A673 (cell line): ENCODE data around the gene TEDDM1. TPM values are rescaled to one million over a fixed set of nuclear protein-coding genes. Genes with fewer than 3 reads are reported as not detected.

Experiments used
- BruUV-seq: library from RNA; stranded (reverse); fragments of 400-500 nt; replicated peaks from 2 replicates; lab custom pipeline; 2021; lab: Mats Ljungman, UMichigan
- CTCF ChIA-PET: fragments of 300-600 bp; sonication (Branson Sonifier 250); formaldehyde crosslinking; loops from one replicate; lab custom pipeline; 2022; ENCODE audit warnings: antibody characterized with exemption; lab: Charles Lee
- POLR2A ChIA-PET: fragments of 300-600 bp; sonication (Branson Sonifier 250); formaldehyde crosslinking; loops from one replicate; lab custom pipeline; 2022; ENCODE audit warnings: antibody characterized with exemption; ENCODE audit not compliant: low non-redundant PET; lab: Charles Lee
- DNase-seq: peaks from one replicate; pipeline ENCODE4 v3.0.0-alpha.2; 2015; ENCODE audit warnings: low spot score
- H3K27ac ChIP-seq: fragments of 200-600 bp; sonication (generic); 2 replicates; pipeline ENCODE4 v1.5.1; 2016; ENCODE audit warnings: mixed run types, low read depth, mild to moderate bottlenecking, mixed read lengths, antibody characterized with exemption, low read length; ENCODE audit not compliant: poor library complexity, severe bottlenecking
- H3K27me3 ChIP-seq: fragments of 200-600 bp; sonication (generic); replicated peaks from 2 replicates; pipeline ENCODE4 v1.6.1; 2017; ENCODE audit warnings: mixed run types, low read depth, mild to moderate bottlenecking, mixed read lengths, antibody characterized with exemption, low read length; ENCODE audit not compliant: insufficient read depth, poor library complexity
- H3K36me3 ChIP-seq: fragments of 200-600 bp; sonication (generic); 2 replicates; pipeline ENCODE4 v1.6.1; 2016; ENCODE audit warnings: mixed run types, mild to moderate bottlenecking, mixed read lengths, antibody characterized with exemption, low read length; ENCODE audit not compliant: insufficient read depth, poor library complexity, severe bottlenecking
- H3K4me1 ChIP-seq: fragments of 200-600 bp; sonication (generic); 2 replicates; pipeline ENCODE4 v1.6.1; 2017; ENCODE audit warnings: mixed run types, mild to moderate bottlenecking, mixed read lengths, antibody characterized with exemption, low read length; ENCODE audit not compliant: insufficient read depth, poor library complexity, severe bottlenecking
- H3K4me3 ChIP-seq: fragments of 200-600 bp; sonication (generic); 2 replicates; pipeline ENCODE4 v1.5.1; 2016; ENCODE audit warnings: low read depth, mixed run types, mild to moderate bottlenecking, mixed read lengths, low read length; ENCODE audit not compliant: poor library complexity, severe bottlenecking
- H3K9me3 ChIP-seq: fragments of 200-600 bp; sonication (generic); 2 replicates; pipeline ENCODE4 v1.6.1; 2016; ENCODE audit warnings: mixed run types, low read depth, mild to moderate bottlenecking, mixed read lengths, antibody characterized with exemption, low read length; ENCODE audit not compliant: poor library complexity, severe bottlenecking
- CTCF ChIP-seq: fragments of 300-800, 200-600 bp; sonication (generic); conservative IDR thresholded peaks from 2 replicates; pipeline ENCODE4 v1.5.1; 2017; ENCODE audit warnings: low read depth, mild to moderate bottlenecking, antibody characterized with exemption, low read length, moderate library complexity, mixed read lengths
- EZH2 ChIP-seq: fragments of 200-600 bp; sonication (generic); IDR thresholded peaks from 2 replicates; pipeline ENCODE4 v1.6.1; 2017; ENCODE audit warnings: borderline replicate concordance, low read depth, mild to moderate bottlenecking, mixed read lengths, antibody characterized with exemption, low read length; ENCODE audit not compliant: poor library complexity, severe bottlenecking
- intact Hi-C: fragments of 100-400 bp; cut with micrococcal nuclease; formaldehyde crosslinking; loops from one replicate; pipeline ENCODE4 v1.10.0; 2022; ENCODE audit not compliant: unreplicated experiment
- total RNA-seq: library from RNA; stranded (reverse); gene quantifications from 2 replicates; pipeline ENCODE4 v1.2.3, GENCODE V29; 2021

The TEDDM1 gene
- total RNA-seq, 1 experiment from 2014 or later, result not detected

DNA sequence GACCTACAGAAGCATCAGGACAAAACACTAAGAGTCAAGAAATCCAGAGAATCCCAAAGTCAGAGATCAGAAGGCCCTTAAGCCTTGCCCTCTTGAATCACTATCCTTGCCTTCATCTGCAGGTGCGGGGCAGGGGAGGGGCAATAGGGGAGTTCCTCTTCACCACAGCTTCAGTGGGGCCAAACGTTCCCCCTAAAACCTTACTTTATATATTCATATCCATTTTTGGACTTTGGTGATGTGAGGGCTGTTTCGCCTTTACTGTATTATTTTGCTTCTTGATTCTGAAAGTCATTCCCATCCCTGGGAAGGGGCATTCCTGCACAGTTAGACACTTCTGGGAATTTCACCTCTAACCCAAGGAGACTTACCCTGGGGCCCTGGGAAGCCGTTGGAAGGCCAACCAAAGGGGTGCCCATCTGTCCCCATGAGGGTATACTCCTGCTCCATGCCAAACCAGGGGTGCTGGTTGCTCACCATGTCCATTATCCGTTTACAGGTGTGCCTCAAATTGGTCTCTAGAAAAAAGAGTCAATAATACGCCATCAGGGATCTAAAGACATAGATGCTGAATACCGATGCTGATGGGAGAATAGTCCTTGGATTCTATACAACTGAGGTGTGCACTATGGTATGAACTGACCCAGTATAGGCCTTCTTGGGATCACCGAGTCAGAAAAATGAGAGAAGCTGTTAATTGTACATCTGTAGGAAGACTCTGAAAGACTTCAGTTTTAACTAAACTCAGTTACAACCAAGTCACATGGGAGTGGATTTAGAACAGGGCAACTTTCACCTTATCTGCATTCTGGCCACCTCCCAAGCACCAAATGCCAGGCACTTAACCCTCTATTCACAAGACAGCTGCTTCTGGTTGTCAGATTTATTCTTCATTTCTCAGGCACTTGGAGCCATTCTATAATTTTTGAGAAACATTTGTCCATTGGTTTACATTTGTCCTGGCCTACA lies 14.3 kb downstream of the TEDDM1 start:
- intact Hi-C loops, result no loop called here
- no peak overlapping the region for H3K4me3 ChIP-seq
- CTCF ChIA-PET, result no interaction called here
- POLR2A ChIA-PET, result no interaction called here
- no peaks in the 10 kb centered on the region for H3K4me1 ChIP-seq
- no TSS peak for BruUV-seq
- no peaks in the 10 kb centered on the region for H3K9me3 ChIP-seq
- peaks cover 77% of the 10 kb centered on the region for H3K36me3 ChIP-seq
- TF ChIP-seq EZH2 (no peak), CTCF (no peak)
- H3K27me3 ChIP-seq, result no peaks in the 10 kb centered on the region
- no peak for DNase-seq
- no peak overlapping the region for H3K27ac ChIP-seq

- POLR2A ChIA-PET, result no interaction called here
- Histone ChIP-seq H3K9me3 (no peaks in the 10 kb centered on the region), H3K4me1 (no peaks in the 10 kb centered on the region), H3K36me3 (peaks cover 77% of the 10 kb centered on the region), H3K27me3 (no peaks in the 10 kb centered on the region), H3K4me3 (no peak overlapping the region), H3K27ac (no peak overlapping the region)
- no peak for TF ChIP-seq CTCF
- TF ChIP-seq EZH2, result no peak
- intact Hi-C loops, result no loop called here
- no peak for DNase-seq
- CTCF ChIA-PET, result no interaction called here
- no TSS peak for BruUV-seq
Observed at GRCh38 chr1:182384387-182384960, 16.0 kb downstream of the TEDDM1 start.

- intact Hi-C loops, result no loop called here
- no peak overlapping the region for H3K27ac ChIP-seq
Observed at GRCh38 chr1:182383934-182384333, 16.5 kb downstream of the TEDDM1 start.

More at GRCh38 chr1:182383934-182384333, 16.5 kb downstream of the TEDDM1 start:
- no peak for DNase-seq
- H3K27me3 ChIP-seq, result no peaks in the 10 kb centered on the region
- POLR2A ChIA-PET, result interaction anchor here (0.6 kb wide), 1 partner anchor 8 kb away, joined by 11 read pairs; the partner anchor contains the start of gene GLUL
- no TSS peak for BruUV-seq
- H3K4me1 ChIP-seq, result no peaks in the 10 kb centered on the region
- TF ChIP-seq EZH2 (no peak), CTCF (no peak)
- CTCF ChIA-PET, result no interaction called here
- H3K4me3 ChIP-seq, result no peak overlapping the region
- H3K36me3 ChIP-seq, result peaks cover 72% of the 10 kb centered on the region
- H3K9me3 ChIP-seq, result no peaks in the 10 kb centered on the region
